ENCODE results near the gene AK5.

AK5 gene

GRCh38 chr1:77589231-77589630 lies 307.4 kb downstream of the AK5 start:
- no peak for DNase-seq (ENCODE audit: low read depth)

GRCh38 chr1:77590651-77591050 lies 308.8 kb downstream of the AK5 start:
- no peak for DNase-seq (ENCODE audit: low read depth)

GRCh38 chr1:77592906-77593305 lies 311.1 kb downstream of the AK5 start:
- no peak for DNase-seq (ENCODE audit: low read depth)

- no peak for DNase-seq (ENCODE audit: low read depth)
These were observed 312.7 kb downstream of the AK5 start for GRCh38 chr1:77594366-77595112.

- DNase-seq (ENCODE audit: low read depth), result no peak
These were observed 315.5 kb downstream of the AK5 start for GRCh38 chr1:77597310-77597709.

- peak; percentile 65 for DNase-seq (ENCODE audit: low read depth)
These were observed 323.6 kb downstream of the AK5 start for GRCh38 chr1:77605246-77606026.

GRCh38 chr1:77608893-77609292 lies 327.1 kb downstream of the AK5 start:
- no peak for DNase-seq (ENCODE audit: low read depth)
